Upper lobe of right lung (tissue), 1 donor: Measurements from ENCODE around the gene KDF1. TPM values are rescaled to one million over a fixed set of nuclear protein-coding genes. Genes with fewer than 3 reads are reported as not detected.

ENCODE experiments used
- ATAC-seq: fragments of 200-7000 bp; cut with Tn5 transposase; one replicate; pipeline ENCODE4 v1.9.1; 2020; ENCODE audit warnings: mild to moderate bottlenecking, moderate library complexity
- DNase-seq: peaks from one replicate; pipeline ENCODE4 v3.0.0-alpha.2; 2020
- H3K27ac ChIP-seq: fragments of 200-600 bp; one replicate; pipeline ENCODE4 v1.8.0; 2022
- H3K27me3 ChIP-seq: fragments of 200-600 bp; one replicate; pipeline ENCODE4 v1.8.0; 2022; ENCODE audit warnings: mild to moderate bottlenecking
- H3K36me3 ChIP-seq: fragments of 200-600 bp; one replicate; pipeline ENCODE4 v1.8.0; 2022
- H3K4me1 ChIP-seq: fragments of 200-600 bp; one replicate; pipeline ENCODE4 v1.8.0; 2022
- H3K4me3 ChIP-seq: fragments of 200-600 bp; one replicate; pipeline ENCODE4 v1.8.0; 2022; ENCODE audit warnings: mild to moderate bottlenecking
- H3K9me3 ChIP-seq: fragments of 200-600 bp; one replicate; pipeline ENCODE4 v1.8.0; 2022
- CTCF ChIP-seq: fragments of 200-600 bp; IDR thresholded peaks from one replicate; pipeline ENCODE4 v1.8.0; 2022; ENCODE audit warnings: antibody characterized with exemption
- intact Hi-C: fragments of 100-400 bp; cut with DNase I; formaldehyde crosslinking; loops from one replicate; pipeline ENCODE4 v1.11.0; 2022
- total RNA-seq: library from RNA; stranded (reverse); fragmentation: NEBNext Ultra II Directional; extraction: Animal tissue kit (Norgen Biotek cat#: 25700); gene quantifications from one replicate; pipeline ENCODE4 v1.2.1, GENCODE V29; 2021
- donor health status: DM: no; HTN: yes; CAD: no; lungs with severe emphysema.

Gene KDF1
- total RNA-seq, 1 donor from 2014 or later, result 10.5 TPM

- DNase-seq (no peak), ATAC-seq (no peak)
- Histone ChIP-seq H3K27ac (no peak overlapping the region), H3K4me1 (no peaks in the 10 kb centered on the region), H3K36me3 (peaks cover 60% of the 10 kb centered on the region), H3K27me3 (no peaks in the 10 kb centered on the region), H3K9me3 (no peaks in the 10 kb centered on the region), H3K4me3 (no peak overlapping the region)
- no peak for TF ChIP-seq CTCF
- intact Hi-C loops, result no loop called here
These were observed 19.0 kb downstream of the KDF1 start for GRCh38 chr1:26941311-26941710.

- Histone ChIP-seq H3K36me3 (peaks cover 52% of the 10 kb centered on the region), H3K4me1 (no peaks in the 10 kb centered on the region), H3K4me3 (no peak overlapping the region), H3K27me3 (no peaks in the 10 kb centered on the region), H3K27ac (no peak overlapping the region), H3K9me3 (no peaks in the 10 kb centered on the region)
- ATAC-seq, result no peak
- intact Hi-C loops, result no loop called here
- no peak for DNase-seq
- no peak for TF ChIP-seq CTCF
These were observed 21.6 kb downstream of the KDF1 start for GRCh38 chr1:26938659-26939025.

- Histone ChIP-seq H3K27me3 (no peaks in the 10 kb centered on the region), H3K4me1 (no peaks in the 10 kb centered on the region), H3K4me3 (no peak overlapping the region), H3K9me3 (no peaks in the 10 kb centered on the region), H3K36me3 (peaks cover 46% of the 10 kb centered on the region), H3K27ac (no peak overlapping the region)
- ATAC-seq (peak; percentile 27), DNase-seq (no peak)
- TF ChIP-seq CTCF, result no peak
- intact Hi-C loops, result no loop called here
These were observed 22.1 kb downstream of the KDF1 start for GRCh38 chr1:26938004-26938658.

- no peak overlapping the region for H3K27ac ChIP-seq
- TF ChIP-seq CTCF, result no peak
- H3K9me3 ChIP-seq, result no peaks in the 10 kb centered on the region
- intact Hi-C loops, result no loop called here
- H3K4me1 ChIP-seq, result no peaks in the 10 kb centered on the region
- DNase-seq (no peak), ATAC-seq (no peak)
- peaks cover 43% of the 10 kb centered on the region for H3K36me3 ChIP-seq
- no peaks in the 10 kb centered on the region for H3K27me3 ChIP-seq
- H3K4me3 ChIP-seq, result no peak overlapping the region
These were observed 23.4 kb downstream of the KDF1 start for GRCh38 chr1:26936823-26937222.

GRCh38 chr1:26932531-26932930 lies 27.7 kb downstream of the KDF1 start:
- Histone ChIP-seq H3K4me3 (no peak overlapping the region), H3K36me3 (peaks cover 56% of the 10 kb centered on the region), H3K27ac (no peak overlapping the region), H3K9me3 (no peaks in the 10 kb centered on the region), H3K27me3 (no peaks in the 10 kb centered on the region), H3K4me1 (no peaks in the 10 kb centered on the region)
- intact Hi-C loops, result no loop called here
- ATAC-seq (peak; percentile 87), DNase-seq (no peak)
- TF ChIP-seq CTCF, result no peak

GRCh38 chr1:26923711-26924110 lies 36.6 kb downstream of the KDF1 start:
- DNase-seq (no peak), ATAC-seq (no peak)
- Histone ChIP-seq H3K27me3 (no peaks in the 10 kb centered on the region), H3K9me3 (no peaks in the 10 kb centered on the region), H3K27ac (no peak overlapping the region), H3K4me1 (peaks cover 10% of the 10 kb centered on the region), H3K36me3 (peaks cover 50% of the 10 kb centered on the region), H3K4me3 (no peak overlapping the region)
- intact Hi-C loops, result no loop called here
- TF ChIP-seq CTCF, result no peak
